Measurements from ENCODE around the gene PLCD1. TPM values are rescaled to one million over a fixed set of nuclear protein-coding genes. Genes with fewer than 3 reads are reported as not detected.

PLCD1 gene
- polyA plus RNA-seq, 1 of the 3 experiments (the other 2 are of a cell fraction): 20.2 TPM

DNA sequence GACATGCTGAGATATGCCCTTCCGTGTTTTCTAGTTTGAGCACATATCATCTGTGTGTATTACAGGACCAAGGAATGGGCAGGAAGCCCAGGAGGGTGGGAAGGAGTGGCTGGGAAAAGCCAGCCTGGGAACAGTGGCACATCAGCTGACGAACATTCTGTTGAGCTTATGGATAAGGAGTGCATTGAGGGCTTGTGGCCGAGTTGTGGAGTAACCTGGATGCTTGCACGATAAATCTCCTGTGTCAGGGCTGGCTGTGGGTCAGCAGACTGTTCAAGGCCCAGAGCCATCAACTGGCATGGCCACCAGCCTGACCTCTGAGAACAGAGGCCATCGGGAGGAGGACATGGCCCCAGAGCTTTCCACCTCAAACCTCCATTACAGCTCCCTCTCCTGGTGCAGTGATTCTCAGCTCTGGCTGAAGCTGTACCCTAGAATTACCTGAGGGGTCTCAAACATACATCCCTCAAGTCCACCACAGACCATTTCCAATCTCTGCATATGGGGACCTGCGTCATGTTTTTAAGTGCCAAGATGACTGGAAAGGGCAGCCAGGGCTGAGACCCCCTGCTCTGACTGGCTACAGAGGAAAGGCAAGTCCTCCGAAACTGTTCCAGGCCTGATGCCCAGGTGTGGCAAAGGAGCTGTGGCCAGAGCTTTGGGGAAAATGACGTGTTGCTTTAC, 43.7 kb downstream of the PLCD1 start:
- H3K9me3 ChIP-seq: no peaks in the 10 kb centered on the region
- no peaks in the 10 kb centered on the region for H3K27me3 ChIP-seq (ENCODE audit: insufficient read depth)
- H3K9ac ChIP-seq: no peak overlapping the region
- H3K36me3 ChIP-seq (replicated peaks in 1 of 2; ENCODE audit: control insufficient read depth in 1 of 2, insufficient read depth in 2 of 2, low read length in 1 of 2): peaks cover 11 to 35% of the 10 kb centered on the region in 2 experiments
- no peak overlapping the region for H3K4me3 ChIP-seq (ENCODE audit: low read depth in 2 of 2, low read length in 1 of 2)
- TF ChIP-seq NFIC (IDR thresholded peaks at IDR 0.05; ENCODE audit: borderline replicate concordance) (no peak), EZH2phosphoT487 (IDR thresholded peaks at IDR 0.05; ENCODE audit: borderline replicate concordance, low read depth) (no peak), RAD21 (IDR thresholded peaks at IDR 0.05; ENCODE audit: low read length) (no peak), YY1 (IDR thresholded peaks at IDR 0.05; ENCODE audit: low read depth) (no peak), SMC3 (IDR thresholded peaks at IDR 0.05; ENCODE audit: low read depth, low read length) (no peak), JUND (IDR thresholded peaks at IDR 0.05) (no peak), SIN3A (IDR thresholded peaks at IDR 0.05; ENCODE audit: borderline replicate concordance, low read depth, low read length) (no peak), RCOR1 (IDR thresholded peaks at IDR 0.05; ENCODE audit: low read length) (no peak), FOXM1 (IDR thresholded peaks at IDR 0.05; ENCODE audit: low read depth) (no peak), TCF12 (IDR thresholded peaks at IDR 0.05) (no peak)
- TF ChIP-seq, protein P1, sequence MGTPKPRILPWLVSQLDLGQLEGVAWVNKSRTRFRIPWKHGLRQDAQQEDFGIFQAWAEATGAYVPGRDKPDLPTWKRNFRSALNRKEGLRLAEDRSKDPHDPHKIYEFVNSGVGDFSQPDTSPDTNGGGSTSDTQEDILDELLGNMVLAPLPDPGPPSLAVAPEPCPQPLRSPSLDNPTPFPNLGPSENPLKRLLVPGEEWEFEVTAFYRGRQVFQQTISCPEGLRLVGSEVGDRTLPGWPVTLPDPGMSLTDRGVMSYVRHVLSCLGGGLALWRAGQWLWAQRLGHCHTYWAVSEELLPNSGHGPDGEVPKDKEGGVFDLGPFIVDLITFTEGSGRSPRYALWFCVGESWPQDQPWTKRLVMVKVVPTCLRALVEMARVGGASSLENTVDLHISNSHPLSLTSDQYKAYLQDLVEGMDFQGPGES (IDR thresholded peaks at IDR 0.05; ENCODE audit: low read depth, low read length): no peak
- TF ChIP-seq, protein P2, sequence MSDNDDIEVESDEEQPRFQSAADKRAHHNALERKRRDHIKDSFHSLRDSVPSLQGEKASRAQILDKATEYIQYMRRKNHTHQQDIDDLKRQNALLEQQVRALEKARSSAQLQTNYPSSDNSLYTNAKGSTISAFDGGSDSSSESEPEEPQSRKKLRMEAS (IDR thresholded peaks at IDR 0.05; ENCODE audit: low read depth): no peak
- TF ChIP-seq, protein P3, sequence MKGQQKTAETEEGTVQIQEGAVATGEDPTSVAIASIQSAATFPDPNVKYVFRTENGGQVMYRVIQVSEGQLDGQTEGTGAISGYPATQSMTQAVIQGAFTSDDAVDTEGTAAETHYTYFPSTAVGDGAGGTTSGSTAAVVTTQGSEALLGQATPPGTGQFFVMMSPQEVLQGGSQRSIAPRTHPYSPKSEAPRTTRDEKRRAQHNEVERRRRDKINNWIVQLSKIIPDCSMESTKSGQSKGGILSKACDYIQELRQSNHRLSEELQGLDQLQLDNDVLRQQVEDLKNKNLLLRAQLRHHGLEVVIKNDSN (IDR thresholded peaks at IDR 0.05; ENCODE audit: borderline replicate concordance, low read depth): no peak
- TF ChIP-seq, protein P4, sequence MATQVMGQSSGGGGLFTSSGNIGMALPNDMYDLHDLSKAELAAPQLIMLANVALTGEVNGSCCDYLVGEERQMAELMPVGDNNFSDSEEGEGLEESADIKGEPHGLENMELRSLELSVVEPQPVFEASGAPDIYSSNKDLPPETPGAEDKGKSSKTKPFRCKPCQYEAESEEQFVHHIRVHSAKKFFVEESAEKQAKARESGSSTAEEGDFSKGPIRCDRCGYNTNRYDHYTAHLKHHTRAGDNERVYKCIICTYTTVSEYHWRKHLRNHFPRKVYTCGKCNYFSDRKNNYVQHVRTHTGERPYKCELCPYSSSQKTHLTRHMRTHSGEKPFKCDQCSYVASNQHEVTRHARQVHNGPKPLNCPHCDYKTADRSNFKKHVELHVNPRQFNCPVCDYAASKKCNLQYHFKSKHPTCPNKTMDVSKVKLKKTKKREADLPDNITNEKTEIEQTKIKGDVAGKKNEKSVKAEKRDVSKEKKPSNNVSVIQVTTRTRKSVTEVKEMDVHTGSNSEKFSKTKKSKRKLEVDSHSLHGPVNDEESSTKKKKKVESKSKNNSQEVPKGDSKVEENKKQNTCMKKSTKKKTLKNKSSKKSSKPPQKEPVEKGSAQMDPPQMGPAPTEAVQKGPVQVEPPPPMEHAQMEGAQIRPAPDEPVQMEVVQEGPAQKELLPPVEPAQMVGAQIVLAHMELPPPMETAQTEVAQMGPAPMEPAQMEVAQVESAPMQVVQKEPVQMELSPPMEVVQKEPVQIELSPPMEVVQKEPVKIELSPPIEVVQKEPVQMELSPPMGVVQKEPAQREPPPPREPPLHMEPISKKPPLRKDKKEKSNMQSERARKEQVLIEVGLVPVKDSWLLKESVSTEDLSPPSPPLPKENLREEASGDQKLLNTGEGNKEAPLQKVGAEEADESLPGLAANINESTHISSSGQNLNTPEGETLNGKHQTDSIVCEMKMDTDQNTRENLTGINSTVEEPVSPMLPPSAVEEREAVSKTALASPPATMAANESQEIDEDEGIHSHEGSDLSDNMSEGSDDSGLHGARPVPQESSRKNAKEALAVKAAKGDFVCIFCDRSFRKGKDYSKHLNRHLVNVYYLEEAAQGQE (IDR thresholded peaks at IDR 0.05; ENCODE audit: low read depth, low read length): no peak
- TF ChIP-seq, protein P5, sequence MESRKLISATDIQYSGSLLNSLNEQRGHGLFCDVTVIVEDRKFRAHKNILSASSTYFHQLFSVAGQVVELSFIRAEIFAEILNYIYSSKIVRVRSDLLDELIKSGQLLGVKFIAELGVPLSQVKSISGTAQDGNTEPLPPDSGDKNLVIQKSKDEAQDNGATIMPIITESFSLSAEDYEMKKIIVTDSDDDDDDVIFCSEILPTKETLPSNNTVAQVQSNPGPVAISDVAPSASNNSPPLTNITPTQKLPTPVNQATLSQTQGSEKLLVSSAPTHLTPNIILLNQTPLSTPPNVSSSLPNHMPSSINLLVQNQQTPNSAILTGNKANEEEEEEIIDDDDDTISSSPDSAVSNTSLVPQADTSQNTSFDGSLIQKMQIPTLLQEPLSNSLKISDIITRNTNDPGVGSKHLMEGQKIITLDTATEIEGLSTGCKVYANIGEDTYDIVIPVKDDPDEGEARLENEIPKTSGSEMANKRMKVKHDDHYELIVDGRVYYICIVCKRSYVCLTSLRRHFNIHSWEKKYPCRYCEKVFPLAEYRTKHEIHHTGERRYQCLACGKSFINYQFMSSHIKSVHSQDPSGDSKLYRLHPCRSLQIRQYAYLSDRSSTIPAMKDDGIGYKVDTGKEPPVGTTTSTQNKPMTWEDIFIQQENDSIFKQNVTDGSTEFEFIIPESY (IDR thresholded peaks at IDR 0.05; ENCODE audit: borderline replicate concordance, low read depth): no peak
- no peaks in the 10 kb centered on the region for H3F3A ChIP-seq (replicated peaks; ENCODE audit: insufficient read depth)
- CTCF ChIA-PET: interaction anchor here (0.7 to 6.3 kb wide), 7 partner anchors 11 to 538 kb away, joined by 3 to 33 read pairs (median 8); no protein-coding TSS in a partner anchor
- POLR2A ChIA-PET: no interaction called here
- no peak overlapping the region for H3K27ac ChIP-seq (ENCODE audit: low read depth in 2 of 2, low read length in 1 of 2)
- no peaks in the 10 kb centered on the region; a peak in 1 of 4 replicates for H3K4me1 ChIP-seq (ENCODE audit: control insufficient read depth in 1 of 2, insufficient read depth in 2 of 2, low read depth in 1 of 2, low read length in 1 of 2)
- no peak for DNase-seq
- H3K4me2 ChIP-seq: no peak overlapping the region
- no peaks in the 10 kb centered on the region for H3K9me2 ChIP-seq
- 93% methylated on average over 7 of the region's 8 CpGs for WGBS (ENCODE audit: low lambda C conversion rate)
- no peak overlapping the region for H2AFZ ChIP-seq (ENCODE audit: low read depth)
- no peaks in the 10 kb centered on the region for H4K20me1 ChIP-seq (ENCODE audit: insufficient read depth)
- H3K79me2 ChIP-seq (ENCODE audit: insufficient read depth): no peaks in the 10 kb centered on the region
